GM23338 (cell line): ENCODE results near the gene ANKFY1. TPM values are rescaled to one million over a fixed set of nuclear protein-coding genes. Genes with fewer than 3 reads are reported as not detected.
A peak's percentile ranks its signal among the peaks of the same experiment; 100 is the strongest.

Experiments
- ATAC-seq: fragments of 200-7000 bp; cut with Tn5 transposase; 3 replicates; pipeline ENCODE4 v1.9.1; 2020
- DNase-seq: peaks from one replicate; pipeline ENCODE4 v3.0.0-alpha.2; 2015; ENCODE audit warnings: low spot score
- H2AFZ ChIP-seq: fragments of 200-600 bp; sonication (generic); 2 replicates; pipeline ENCODE4 v1.8.0; 2016; ENCODE audit warnings: antibody characterized with exemption, mild to moderate bottlenecking, moderate library complexity
- H3F3A ChIP-seq: fragments of 200-600 bp; sonication (generic); replicated peaks from 2 replicates; pipeline ENCODE4 v1.8.0; 2017; ENCODE audit warnings: antibody characterized with exemption, mixed run types, low read depth
- H3K27ac ChIP-seq: fragments of 200-600 bp; sonication (generic); 2 replicates; pipeline ENCODE4 v1.6.1; 2016; ENCODE audit warnings: low read depth
- H3K27me3 ChIP-seq: fragments of 200-600 bp; sonication (generic); 2 replicates; pipeline ENCODE4 v1.8.0; 2016; ENCODE audit warnings: mild to moderate bottlenecking, mixed run types, moderate library complexity; ENCODE audit not compliant: insufficient read depth
- H3K36me3 ChIP-seq: fragments of 200-600 bp; sonication (generic); 2 replicates; pipeline ENCODE4 v1.8.0; 2016; ENCODE audit warnings: mild to moderate bottlenecking; ENCODE audit not compliant: insufficient read depth
- H3K4me1 ChIP-seq: fragments of 200-600 bp; sonication (generic); 2 replicates; pipeline ENCODE4 v1.8.0; 2016; ENCODE audit warnings: mild to moderate bottlenecking, moderate library complexity; ENCODE audit not compliant: insufficient read depth
- H3K4me2 ChIP-seq: fragments of 200-600 bp; sonication (generic); 2 replicates; pipeline ENCODE4 v1.7.1; 2017; ENCODE audit warnings: mixed run types
- H3K4me3 ChIP-seq: fragments of 200-600 bp; sonication (generic); 2 replicates; pipeline ENCODE4 v1.6.1; 2016; ENCODE audit warnings: mixed run types
- H3K79me2 ChIP-seq: fragments of 200-600 bp; sonication (generic); replicated peaks from 2 replicates; pipeline ENCODE4 v1.8.0; 2017; ENCODE audit warnings: mild to moderate bottlenecking; ENCODE audit not compliant: insufficient read depth
- H3K9me2 ChIP-seq: fragments of 200-600 bp; sonication (generic); 2 replicates; pipeline ENCODE4 v1.8.0; 2017; ENCODE audit not compliant: insufficient read depth
- H4K20me1 ChIP-seq: fragments of 200-600 bp; sonication (generic); replicated peaks from 2 replicates; pipeline ENCODE4 v1.8.0; 2017; ENCODE audit warnings: mild to moderate bottlenecking; ENCODE audit not compliant: insufficient read depth
- H3K27ac Mint-ChIP-seq: 2 replicates; pipeline ENCODE4 v1.8.0; 2020; ENCODE audit warnings: inconsistent platforms, mild to moderate bottlenecking, moderate library complexity, mixed read lengths
- H3K27me3 Mint-ChIP-seq: 3 replicates; pipeline ENCODE4 v1.8.0; 2022; ENCODE audit warnings: low read depth, mild to moderate bottlenecking, moderate library complexity, mixed read lengths, inconsistent platforms; ENCODE audit not compliant: insufficient read depth, poor library complexity
- H3K36me3 Mint-ChIP-seq: 3 replicates; pipeline ENCODE4 v1.8.0; 2021; ENCODE audit warnings: low read depth, mild to moderate bottlenecking, inconsistent platforms, moderate library complexity, mixed read lengths
- H3K4me1 Mint-ChIP-seq: 3 replicates; pipeline ENCODE4 v1.8.0; 2020; ENCODE audit warnings: mild to moderate bottlenecking, inconsistent platforms, mixed read lengths
- H3K4me3 Mint-ChIP-seq: 3 replicates; pipeline ENCODE4 v1.8.0; 2021; ENCODE audit warnings: moderate library complexity, mild to moderate bottlenecking, inconsistent platforms, mixed read lengths
- H3K9me3 Mint-ChIP-seq: 3 replicates; pipeline ENCODE4 v1.8.0; 2020; ENCODE audit warnings: moderate library complexity, mild to moderate bottlenecking, inconsistent platforms, mixed read lengths
- CREB1 ChIP-seq: fragments of 250-450 bp; sonication (Bioruptor Pico); IDR thresholded peaks from 2 replicates; pipeline ENCODE4 v1.5.0; 2020; ENCODE audit warnings: low read depth, mild to moderate bottlenecking, moderate library complexity
- CTCF ChIP-seq, 2 experiments: fragments of 200-600 bp in 1 of 2; sonication (generic) in 1 of 2; conservative IDR thresholded peaks; 2 replicates each; pipeline versions ENCODE4 v1.5.1 to v1.6.1; 2016 to 2017; ENCODE audit warnings: antibody characterized with exemption in 2 of 2, low read depth in 2 of 2, mild to moderate bottlenecking in 2 of 2, moderate library complexity in 1 of 2
- ETS1 ChIP-seq: IDR thresholded peaks from 2 replicates; pipeline ENCODE4 v1.6.1; 2016; ENCODE audit warnings: antibody characterized with exemption
- NANOG ChIP-seq: IDR thresholded peaks from 2 replicates; pipeline ENCODE4 v1.6.1; 2016; ENCODE audit warnings: antibody characterized with exemption, borderline replicate concordance
- POLR2AphosphoS5 ChIP-seq: IDR thresholded peaks from 2 replicates; pipeline ENCODE4 v1.6.1; 2016; ENCODE audit warnings: antibody characterized with exemption, low read depth
- REST ChIP-seq: IDR thresholded peaks from one replicate; pipeline ENCODE4 v1.6.1; 2018; ENCODE audit warnings: antibody characterized with exemption; ENCODE audit not compliant: unreplicated experiment
- ZNF462 ChIP-seq: fragments of 250-450 bp; sonication (Bioruptor Pico); IDR thresholded peaks from 2 replicates; pipeline ENCODE4 v1.5.0; 2020; ENCODE audit warnings: mild to moderate bottlenecking, moderate library complexity
- polyA plus RNA-seq: library from polyadenylated mRNA; unstranded; fragments of >200 nt; fragmentation: Nextera tagmentation; extraction: Ambion mirVana; gene quantifications from 2 replicates; pipeline ENCODE4 v1.2.1, GENCODE V29; 2016
- total RNA-seq: library from RNA; depleted of rRNA; stranded (reverse); fragments of >200 nt; shearing (Covaris generic); gene quantifications from 2 replicates; pipeline ENCODE4 v1.2.3, GENCODE V29; 2014

Gene ANKFY1
- total and polyA plus RNA-seq, 2 experiments from 2014 or later = 12.9 to 44.4 TPM

- no peak for TF ChIP-seq ETS1
Measured at GRCh38 chr17:4144422-4144747, 119.4 kb downstream of the ANKFY1 start (continued).

- DNase-seq (peak; percentile 94), ATAC-seq (peak; percentile 83)
- H3K27ac ChIP-seq = peak overlapping the region; percentile 99
- H3F3A ChIP-seq = no peaks in the 10 kb centered on the region
- H2AFZ ChIP-seq = peak overlapping the region; percentile 48; the same call in 1 of the 2 replicates
- H3K27ac Mint-ChIP-seq = peak overlapping the region; percentile 100
- peaks cover 12% of the 10 kb centered on the region for H3K4me1 ChIP-seq
- H3K4me2 ChIP-seq = peak overlapping the region; percentile 80
- peak overlapping the region; percentile 88 for H3K4me3 Mint-ChIP-seq
- peaks cover 3% of the 10 kb centered on the region; the same call in 1 of the 3 replicates for H3K9me3 Mint-ChIP-seq
- peaks cover 12% of the 10 kb centered on the region for H3K4me1 Mint-ChIP-seq
- no peaks in the 10 kb centered on the region for H3K36me3 ChIP-seq
- H3K4me3 ChIP-seq = peak overlapping the region; percentile 79
- no peaks in the 10 kb centered on the region for H3K9me2 ChIP-seq
- no peak for TF ChIP-seq ZNF462
- 0 out of 2 replicates have a peak, but pooled peaks have one; percentile 18 for TF ChIP-seq ETS1
- no peak for TF ChIP-seq CTCF (conservative IDR thresholded peaks at IDR 0.05; ENCODE audit: low read depth in 2 of 2)
- TF ChIP-seq POLR2AphosphoS5 = peak; percentile 71
- peak; percentile 99 for TF ChIP-seq CREB1 (CRISPR knock-in tag)
- no peak for TF ChIP-seq NANOG
- TF ChIP-seq REST = peak; percentile 3
- H4K20me1 ChIP-seq = no peaks in the 10 kb centered on the region
- H3K27me3 Mint-ChIP-seq = peaks cover 11% of the 10 kb centered on the region
- peaks cover 31% of the 10 kb centered on the region for H3K79me2 ChIP-seq
- H3K36me3 Mint-ChIP-seq = peaks cover 2% of the 10 kb centered on the region; the same call in 1 of the 3 replicates
- H3K27me3 ChIP-seq = no peaks in the 10 kb centered on the region
Measured at GRCh38 chr17:4143563-4144421, 120.0 kb downstream of the ANKFY1 start.
